Measurements from ENCODE around the gene CENATAC.
"Not testable (repeated sequence)": the region's sequence is repeated elsewhere in the genome, so short reads cannot be mapped to it uniquely, and the experiment has no call there.

Gene CENATAC

GRCh38 chr11:119011476-119012053 lies 13.6 kb downstream of the CENATAC start:
- Histone ChIP-seq H3K27ac (ENCODE audit: insufficient read depth in 1 of 2, low read depth in 1 of 2, low read length in 2 of 2, poor library complexity in 1 of 2, severe bottlenecking in 2 of 2) (no peak overlapping the region), H3K9me3 (ENCODE audit: control extremely low read depth in 1 of 5, control insufficient read depth in 4 of 5, insufficient read depth in 2 of 5, low read depth in 1 of 5, low read length in 4 of 5) (no peaks in the 10 kb centered on the region)
- whole genome bisulfite sequencing (ENCODE audit: insufficient coverage) = 100% methylated on average over 2 of the region's 6 CpGs

GRCh38 chr11:119012629-119013170 lies 14.8 kb downstream of the CENATAC start:
- CTCF ChIA-PET = interaction anchor here (1.1 kb wide), 1 partner anchor 106 kb away, joined by 3 read pairs; no protein-coding TSS in a partner anchor

More at GRCh38 chr11:119011476-119012053, 13.6 kb downstream of the CENATAC start:
- Histone ChIP-seq H3K27me3 (replicated peaks in 2 of 5; ENCODE audit: control insufficient read depth in 4 of 5, insufficient read depth in 5 of 5, low read length in 4 of 5) (no peaks in the 10 kb centered on the region), H3K36me3 (ENCODE audit: control insufficient read depth in 4 of 4, insufficient read depth in 4 of 4, low read length in 3 of 4) (peaks cover 9 to 66% (median 45%) of the 10 kb centered on the region in 4 experiments), H3K4me3 (ENCODE audit: control insufficient read depth in 1 of 7, extremely low read depth in 1 of 7, insufficient read depth in 4 of 7, low read depth in 2 of 7, low read length in 6 of 7) (no peak overlapping the region), H3K4me1 (ENCODE audit: control extremely low read depth in 1 of 4, control insufficient read depth in 4 of 4, insufficient read depth in 4 of 4, low read length in 3 of 4) (peaks cover under 1 to 8% (median 6%) of the 10 kb centered on the region in 4 experiments)
- DNase-seq = no peak
- CTCF ChIA-PET = interaction anchor here (1.0 kb wide), 1 partner anchor 15 kb away, joined by 3 read pairs; no protein-coding TSS in a partner anchor
- POLR2A ChIA-PET = no interaction called here

GRCh38 chr11:119014209-119014924 lies 16.4 kb downstream of the CENATAC start:
- ChIA-PET CTCF (interaction anchor here (0.7 to 1.4 kb wide), 4 partner anchors 8 to 41 kb away, joined by 3 to 4 read pairs (median 3); no protein-coding TSS in a partner anchor), POLR2A (no interaction called here)
- no peak for DNase-seq
- Histone ChIP-seq H3K9me3 (ENCODE audit: control extremely low read depth in 1 of 5, control insufficient read depth in 4 of 5, insufficient read depth in 2 of 5, low read depth in 1 of 5, low read length in 4 of 5) (no peaks in the 10 kb centered on the region), H3K27me3 (replicated peaks in 2 of 5; ENCODE audit: control insufficient read depth in 4 of 5, insufficient read depth in 5 of 5, low read length in 4 of 5) (no peaks in the 10 kb centered on the region), H3K4me1 (ENCODE audit: control extremely low read depth in 1 of 4, control insufficient read depth in 4 of 4, insufficient read depth in 4 of 4, low read length in 3 of 4) (peaks cover 12 to 23% (median 15%) of the 10 kb centered on the region in 4 experiments), H3K27ac (ENCODE audit: insufficient read depth in 1 of 2, low read depth in 1 of 2, low read length in 2 of 2, poor library complexity in 1 of 2, severe bottlenecking in 2 of 2) (no peak overlapping the region), H3K4me3 (ENCODE audit: control insufficient read depth in 1 of 7, extremely low read depth in 1 of 7, insufficient read depth in 4 of 7, low read depth in 2 of 7, low read length in 6 of 7) (no peak overlapping the region), H3K36me3 (ENCODE audit: control insufficient read depth in 4 of 4, insufficient read depth in 4 of 4, low read length in 3 of 4) (peaks cover 9 to 58% (median 41%) of the 10 kb centered on the region in 4 experiments)
- 96% methylated on average over 16 of the region's 17 CpGs for WGBS (ENCODE audit: insufficient coverage)

More at GRCh38 chr11:119012629-119013170, 14.8 kb downstream of the CENATAC start:
- H3K9me3 ChIP-seq (ENCODE audit: control extremely low read depth in 1 of 5, control insufficient read depth in 4 of 5, insufficient read depth in 2 of 5, low read depth in 1 of 5, low read length in 4 of 5) = no peaks in the 10 kb centered on the region
- POLR2A ChIA-PET = no interaction called here
- no peaks in the 10 kb centered on the region for H3K27me3 ChIP-seq (replicated peaks in 2 of 5; ENCODE audit: control insufficient read depth in 4 of 5, insufficient read depth in 5 of 5, low read length in 4 of 5)
- no peak for DNase-seq
- WGBS (ENCODE audit: insufficient coverage) = 100% methylated on average over 3 of the region's 3 CpGs
- H3K4me3 ChIP-seq (ENCODE audit: control insufficient read depth in 1 of 7, extremely low read depth in 1 of 7, insufficient read depth in 4 of 7, low read depth in 2 of 7, low read length in 6 of 7) = no peak overlapping the region
- no peak overlapping the region for H3K27ac ChIP-seq (ENCODE audit: insufficient read depth in 1 of 2, low read depth in 1 of 2, low read length in 2 of 2, poor library complexity in 1 of 2, severe bottlenecking in 2 of 2)
- peaks cover 12 to 20% (median 14%) of the 10 kb centered on the region in 4 experiments for H3K4me1 ChIP-seq (ENCODE audit: control extremely low read depth in 1 of 4, control insufficient read depth in 4 of 4, insufficient read depth in 4 of 4, low read length in 3 of 4)
- H3K36me3 ChIP-seq (ENCODE audit: control insufficient read depth in 4 of 4, insufficient read depth in 4 of 4, low read length in 3 of 4) = peaks cover 9 to 63% (median 44%) of the 10 kb centered on the region in 4 experiments

- Histone ChIP-seq H3K4me1 (ENCODE audit: control extremely low read depth in 1 of 4, control insufficient read depth in 4 of 4, insufficient read depth in 4 of 4, low read length in 3 of 4) (peaks cover 17 to 31% (median 22%) of the 10 kb centered on the region in 4 experiments), H3K27me3 (replicated peaks in 2 of 5; ENCODE audit: control insufficient read depth in 4 of 5, insufficient read depth in 5 of 5, low read length in 4 of 5) (no peaks in the 10 kb centered on the region), H3K36me3 (ENCODE audit: control insufficient read depth in 4 of 4, insufficient read depth in 4 of 4, low read length in 3 of 4) (peaks cover 9 to 52% (median 39%) of the 10 kb centered on the region in 4 experiments), H3K4me3 (ENCODE audit: control insufficient read depth in 1 of 7, extremely low read depth in 1 of 7, insufficient read depth in 4 of 7, low read depth in 2 of 7, low read length in 6 of 7) (no peak overlapping the region), H3K27ac (ENCODE audit: insufficient read depth in 1 of 2, low read depth in 1 of 2, low read length in 2 of 2, poor library complexity in 1 of 2, severe bottlenecking in 2 of 2) (no peak overlapping the region), H3K9me3 (ENCODE audit: control extremely low read depth in 1 of 5, control insufficient read depth in 4 of 5, insufficient read depth in 2 of 5, low read depth in 1 of 5, low read length in 4 of 5) (no peaks in the 10 kb centered on the region)
- CTCF ChIA-PET = interaction anchor here (0.6 to 1.2 kb wide), 6 partner anchors 15 to 325 kb away, joined by 3 to 4 read pairs (median 3); no protein-coding TSS in a partner anchor
- peak in 2 of 3 donors; percentile 21 to 40 for DNase-seq
- 86% methylated on average over 8 of the region's 8 CpGs for WGBS (ENCODE audit: insufficient coverage)
- POLR2A ChIA-PET = no interaction called here
These were observed 17.2 kb downstream of the CENATAC start for GRCh38 chr11:119015054-119015611.

GRCh38 chr11:119016216-119017009 lies 18.5 kb downstream of the CENATAC start:
- Histone ChIP-seq H3K27me3 (replicated peaks in 2 of 5; ENCODE audit: control insufficient read depth in 4 of 5, insufficient read depth in 5 of 5, low read length in 4 of 5) (no peaks in the 10 kb centered on the region), H3K4me3 (ENCODE audit: control insufficient read depth in 1 of 7, extremely low read depth in 1 of 7, insufficient read depth in 4 of 7, low read depth in 2 of 7, low read length in 6 of 7) (peak overlapping the region in 3 of 7 experiments; percentile 94 to 100 (median 96)), H3K36me3 (ENCODE audit: control insufficient read depth in 4 of 4, insufficient read depth in 4 of 4, low read length in 3 of 4) (peaks cover 9 to 51% (median 37%) of the 10 kb centered on the region in 4 experiments), H3K9me3 (ENCODE audit: control extremely low read depth in 1 of 5, control insufficient read depth in 4 of 5, insufficient read depth in 2 of 5, low read depth in 1 of 5, low read length in 4 of 5) (no peaks in the 10 kb centered on the region), H3K4me1 (ENCODE audit: control extremely low read depth in 1 of 4, control insufficient read depth in 4 of 4, insufficient read depth in 4 of 4, low read length in 3 of 4) (peaks cover 17 to 32% (median 23%) of the 10 kb centered on the region in 4 experiments), H3K27ac (ENCODE audit: insufficient read depth in 1 of 2, low read depth in 1 of 2, low read length in 2 of 2, poor library complexity in 1 of 2, severe bottlenecking in 2 of 2) (peak overlapping the region in 1 of 2 experiments; percentile 96)
- POLR2A ChIA-PET = interaction anchor here (0.8 kb wide), 1 partner anchor 472 kb away, joined by 3 read pairs; no protein-coding TSS in a partner anchor
- CTCF ChIA-PET = interaction anchor here (0.8 to 1.3 kb wide), 5 partner anchors 16 to 88 kb away, joined by 3 read pairs; no protein-coding TSS in a partner anchor
- no peak for DNase-seq
- WGBS (ENCODE audit: insufficient coverage) = 93% methylated on average over 9 of the region's 14 CpGs

- DNase-seq; H3K9me3 ChIP-seq (ENCODE audit: control extremely low read depth in 1 of 5, control insufficient read depth in 4 of 5, insufficient read depth in 2 of 5, low read depth in 1 of 5, low read length in 4 of 5); H3K27me3 ChIP-seq (replicated peaks in 2 of 5; ENCODE audit: control insufficient read depth in 4 of 5, insufficient read depth in 5 of 5, low read length in 4 of 5): not testable (repeated sequence)
- POLR2A ChIA-PET = interaction anchor here (0.8 kb wide), 1 partner anchor 77 kb away, joined by 4 read pairs; no protein-coding TSS in a partner anchor
- CTCF ChIA-PET = interaction anchor here (1.3 kb wide), 1 partner anchor 16 kb away, joined by 3 read pairs; no protein-coding TSS in a partner anchor
- Histone ChIP-seq H3K4me3 (ENCODE audit: control insufficient read depth in 1 of 7, extremely low read depth in 1 of 7, insufficient read depth in 4 of 7, low read depth in 2 of 7, low read length in 6 of 7) (peak overlapping the region; percentile 94 to 100 (median 96)), H3K4me1 (ENCODE audit: control extremely low read depth in 1 of 4, control insufficient read depth in 4 of 4, insufficient read depth in 4 of 4, low read length in 3 of 4) (peaks cover 17 to 32% (median 23%) of the 10 kb centered on the region in 4 experiments), H3K27ac (ENCODE audit: insufficient read depth in 1 of 2, low read depth in 1 of 2, low read length in 2 of 2, poor library complexity in 1 of 2, severe bottlenecking in 2 of 2) (peak overlapping the region; percentile 87 to 96), H3K36me3 (ENCODE audit: control insufficient read depth in 4 of 4, insufficient read depth in 4 of 4, low read length in 3 of 4) (peaks cover 4 to 55% (median 37%) of the 10 kb centered on the region in 4 experiments)
- 4% methylated on average over 9 of the region's 10 CpGs for WGBS (ENCODE audit: insufficient coverage)
These were observed 19.4 kb downstream of the CENATAC start for GRCh38 chr11:119017377-119017776.
